Fibroblast of skin of right quadriceps (primary cell): ENCODE data around the gene INCA1.
A peak's percentile ranks its signal among the peaks of the same experiment; 100 is the strongest.

Source experiments
- DNase-seq: peaks from one replicate; pipeline ENCODE4 v3.0.0-alpha.2; 2013

The INCA1 gene

DNA sequence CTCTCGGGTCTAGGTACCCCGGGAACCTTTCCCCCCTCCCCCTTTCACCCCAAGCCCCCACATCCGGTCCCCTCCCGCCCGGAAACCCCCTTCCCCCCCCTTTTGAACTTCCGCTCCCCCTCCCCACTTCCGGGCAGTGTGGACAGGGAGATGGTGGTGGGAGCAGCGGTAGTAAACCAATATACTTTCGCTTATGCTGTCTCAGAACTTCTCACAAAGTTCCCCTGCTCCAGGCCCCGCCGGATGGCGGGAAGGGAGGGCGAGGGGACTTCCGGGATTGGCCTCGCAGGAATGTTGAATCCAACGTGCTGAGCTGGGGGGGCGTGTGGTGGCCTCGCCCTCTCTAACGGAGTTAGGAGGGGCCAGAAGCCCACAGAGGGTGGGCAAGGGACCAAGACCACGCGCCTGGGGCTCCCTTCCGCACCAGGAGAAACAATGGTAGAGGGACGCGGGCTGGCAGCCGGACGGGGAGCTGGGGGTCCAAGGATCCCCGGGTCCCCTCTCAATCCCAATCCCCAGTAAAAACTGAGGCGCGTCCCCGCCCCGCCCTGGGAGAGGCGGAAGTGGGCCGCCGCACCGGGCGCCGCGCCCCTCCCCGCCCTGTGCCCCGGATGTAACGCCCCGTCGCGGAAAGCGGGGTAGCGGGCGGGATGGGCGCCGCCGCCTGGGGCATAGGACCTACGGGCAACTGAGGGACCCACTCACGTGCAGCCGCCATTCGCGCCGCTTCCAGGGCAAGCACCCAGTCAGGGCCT lies 49.7 kb downstream of the INCA1 start:
- DNase-seq = peak; percentile 62

DNA sequence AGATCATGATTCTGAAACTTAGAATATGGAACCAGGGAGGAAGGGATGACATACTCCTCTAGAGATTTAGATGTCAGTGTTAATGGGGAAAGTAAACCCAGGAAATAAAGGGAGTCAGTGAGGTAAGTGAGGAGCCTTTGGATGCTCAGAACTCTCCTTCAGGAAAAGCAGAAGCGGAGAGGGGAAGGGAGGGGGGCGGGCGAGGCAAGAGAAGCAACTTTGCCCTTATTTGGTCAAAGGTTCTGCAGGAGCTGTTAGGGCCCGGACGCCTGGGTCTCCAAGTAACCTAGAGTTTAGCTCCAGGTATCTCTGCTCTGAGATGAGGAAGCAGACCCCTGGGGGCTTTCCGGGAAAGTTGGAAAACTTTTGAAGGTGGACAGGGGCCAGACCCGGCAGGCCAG lies 50.3 kb downstream of the INCA1 start:
- DNase-seq = no peak

DNA sequence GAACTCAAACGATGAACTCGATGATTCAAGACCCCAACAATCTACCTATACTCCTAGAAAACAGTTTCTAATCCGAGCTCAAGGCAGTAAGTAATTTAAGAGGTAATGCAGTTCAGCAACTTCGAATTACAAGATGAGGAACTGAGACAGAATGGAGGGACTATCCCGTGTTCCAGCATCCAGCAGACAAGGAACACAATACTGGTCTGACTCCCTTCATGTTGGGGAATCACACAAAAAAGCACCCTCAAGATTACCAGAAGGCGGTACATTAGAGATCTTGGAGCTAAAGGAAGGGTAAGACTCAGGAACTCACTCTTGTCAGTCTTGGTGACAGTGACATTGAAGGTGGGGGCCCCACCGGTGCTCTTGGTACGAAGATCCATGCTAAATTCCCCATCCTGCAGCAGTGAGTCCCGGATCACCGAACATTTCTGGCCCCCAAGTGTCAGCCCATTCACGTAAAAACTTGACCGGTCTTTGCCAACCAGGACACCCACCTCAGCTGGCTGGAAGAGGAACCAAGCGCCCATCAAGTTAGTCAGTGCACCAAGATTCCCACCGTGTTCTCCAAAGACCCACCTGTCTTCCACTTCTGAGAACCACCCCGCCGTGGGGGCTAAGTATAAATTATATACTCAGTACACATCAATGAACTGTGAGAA lies 50.9 kb downstream of the INCA1 start:
- no peak for DNase-seq

DNA sequence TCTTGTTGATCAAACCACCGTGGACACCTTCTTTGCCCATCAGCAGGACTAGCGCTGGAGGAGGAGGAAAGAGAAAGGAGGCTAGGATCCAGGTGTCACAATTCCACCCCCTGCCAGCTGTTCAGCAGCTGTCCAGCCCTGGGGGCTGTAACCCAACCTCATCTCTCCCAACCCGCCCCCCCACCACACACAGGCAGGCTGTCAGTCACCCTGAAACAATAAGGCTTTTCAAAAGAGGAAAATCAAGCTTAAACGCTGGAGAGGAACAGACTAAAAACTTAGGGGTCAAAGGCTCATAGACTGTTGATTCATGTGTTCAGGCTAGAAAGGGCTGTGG lies 51.4 kb downstream of the INCA1 start:
- no peak for DNase-seq

DNA sequence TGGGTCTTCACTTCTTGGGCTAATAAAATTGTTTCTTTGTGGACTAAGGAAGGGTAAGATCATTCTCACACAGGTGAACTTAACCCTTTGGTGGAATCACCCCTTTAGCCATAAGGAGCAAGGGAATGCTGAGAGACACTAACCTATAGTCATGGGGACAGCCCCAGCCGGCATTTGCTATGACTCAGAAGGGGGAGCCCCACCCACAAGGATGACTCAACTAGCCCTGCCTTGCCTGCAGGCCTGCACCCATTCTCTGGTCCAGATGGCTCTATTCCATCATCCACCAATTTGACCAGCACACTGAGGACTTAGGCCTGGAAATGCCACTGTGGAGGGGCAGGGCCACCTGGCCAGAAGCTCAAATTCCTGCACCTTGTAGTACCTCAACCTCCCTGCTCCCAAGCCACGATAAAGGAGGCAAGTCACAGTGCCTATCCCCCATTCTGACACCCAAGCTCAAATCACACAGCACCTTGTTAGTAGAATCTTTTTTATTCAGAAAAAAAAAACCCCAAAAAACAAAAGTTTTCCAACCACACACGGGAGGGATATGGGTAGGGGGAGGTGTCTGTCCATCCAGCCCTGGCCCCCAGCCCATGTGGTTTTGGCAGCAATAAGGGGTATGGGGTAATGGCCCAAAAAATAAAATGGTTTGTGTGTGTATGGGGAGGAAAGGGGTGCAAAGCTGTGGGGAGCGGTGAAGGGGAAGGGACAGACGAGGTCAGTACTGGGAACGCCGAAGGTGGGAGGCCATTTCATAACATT lies 52.0 kb downstream of the INCA1 start:
- peak; percentile 88 for DNase-seq

DNA sequence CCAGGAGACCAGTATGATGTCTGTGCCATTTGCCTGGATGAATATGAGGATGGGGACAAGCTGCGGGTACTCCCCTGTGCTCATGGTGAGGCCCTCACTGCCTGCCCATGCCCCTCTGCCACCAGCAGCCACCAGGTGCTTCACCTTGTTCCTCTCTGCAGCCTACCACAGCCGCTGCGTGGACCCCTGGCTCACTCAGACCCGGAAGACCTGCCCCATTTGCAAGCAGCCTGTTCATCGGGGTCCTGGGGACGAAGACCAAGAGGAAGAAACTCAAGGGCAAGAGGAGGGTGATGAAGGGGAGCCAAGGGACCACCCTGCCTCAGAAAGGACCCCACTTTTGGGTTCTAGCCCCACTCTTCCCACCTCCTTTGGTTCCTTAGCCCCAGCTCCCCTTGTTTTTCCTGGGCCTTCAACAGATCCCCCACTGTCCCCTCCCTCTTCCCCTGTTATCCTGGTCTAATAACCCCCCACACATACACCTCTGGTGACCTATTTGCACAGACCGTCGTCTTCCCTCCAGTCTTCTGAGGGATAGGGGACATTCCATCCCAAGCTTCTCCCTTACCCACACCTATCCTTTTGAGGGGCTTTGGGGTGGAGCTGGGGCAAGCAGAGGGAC lies 52.7 kb downstream of the INCA1 start:
- no peak for DNase-seq

DNA sequence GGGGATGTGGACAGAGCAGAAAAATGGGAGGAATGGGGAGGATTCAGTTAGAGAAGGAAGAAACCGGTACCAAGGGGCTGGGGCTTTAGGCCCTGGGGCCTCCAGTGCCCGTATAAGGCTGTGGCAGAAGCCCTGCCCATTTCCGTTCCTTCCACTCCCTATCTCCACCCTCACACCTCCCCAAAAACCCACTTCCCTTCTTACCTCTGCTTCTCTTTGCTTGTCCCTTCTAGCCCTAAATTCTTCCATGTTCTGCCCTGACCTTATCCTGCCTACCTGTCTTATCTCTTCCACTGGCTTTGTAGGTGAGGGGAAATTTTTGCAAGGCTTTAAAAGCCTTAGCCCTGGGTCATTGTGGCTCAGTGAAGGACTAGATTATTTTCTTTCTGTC lies 53.2 kb downstream of the INCA1 start:
- DNase-seq = no peak

DNA sequence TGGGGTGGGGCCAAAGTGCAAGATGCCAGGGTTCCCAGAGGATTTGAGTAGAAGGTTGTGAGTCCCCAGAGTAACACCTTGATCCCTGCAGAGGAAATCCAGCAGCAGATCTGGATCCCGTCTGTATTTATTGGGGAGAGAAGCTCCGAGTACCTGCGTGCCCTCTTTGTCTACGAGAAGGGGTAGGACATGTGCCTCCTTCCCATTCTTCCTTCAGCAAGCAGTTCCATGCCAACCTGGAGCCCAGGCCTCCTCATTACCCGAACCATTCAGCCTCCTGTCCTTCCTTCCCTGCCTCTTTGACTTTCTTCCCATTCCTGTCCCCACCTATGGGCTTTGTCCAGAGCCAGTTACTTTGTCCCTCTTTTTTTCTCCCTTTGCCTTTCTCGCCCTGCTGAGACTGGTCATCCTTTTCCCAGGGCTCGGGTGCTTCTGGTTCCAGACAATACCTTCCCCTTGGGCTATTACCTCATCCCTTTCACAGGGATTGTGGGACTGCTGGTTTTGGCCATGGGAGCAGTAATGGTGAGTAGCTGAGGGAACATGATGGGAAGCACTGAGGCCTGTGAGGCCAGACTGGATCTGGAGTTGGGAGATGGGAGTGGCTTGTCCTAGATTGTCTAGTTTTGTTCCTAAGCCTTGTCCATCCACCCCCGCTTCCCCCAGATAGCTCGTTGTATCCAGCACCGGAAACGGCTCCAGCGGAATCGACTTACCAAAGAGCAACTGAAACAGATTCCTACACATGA lies 54.4 kb downstream of the INCA1 start:
- DNase-seq = no peak

DNA sequence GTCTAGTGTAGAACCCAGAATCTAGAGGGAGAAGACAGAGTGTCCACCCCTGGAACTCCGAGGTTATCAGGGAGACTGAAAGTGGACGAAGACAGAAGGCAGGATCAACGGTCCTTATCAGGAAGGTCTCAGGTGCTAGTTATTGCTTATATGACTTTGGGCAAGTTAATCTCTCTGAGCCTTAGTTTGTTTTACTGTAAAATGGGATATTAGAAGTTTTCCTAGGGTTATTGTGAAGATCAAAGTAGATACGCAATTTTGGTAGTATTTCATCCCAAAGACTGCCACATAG lies 56.1 kb downstream of the INCA1 start:
- DNase-seq = no peak

DNA sequence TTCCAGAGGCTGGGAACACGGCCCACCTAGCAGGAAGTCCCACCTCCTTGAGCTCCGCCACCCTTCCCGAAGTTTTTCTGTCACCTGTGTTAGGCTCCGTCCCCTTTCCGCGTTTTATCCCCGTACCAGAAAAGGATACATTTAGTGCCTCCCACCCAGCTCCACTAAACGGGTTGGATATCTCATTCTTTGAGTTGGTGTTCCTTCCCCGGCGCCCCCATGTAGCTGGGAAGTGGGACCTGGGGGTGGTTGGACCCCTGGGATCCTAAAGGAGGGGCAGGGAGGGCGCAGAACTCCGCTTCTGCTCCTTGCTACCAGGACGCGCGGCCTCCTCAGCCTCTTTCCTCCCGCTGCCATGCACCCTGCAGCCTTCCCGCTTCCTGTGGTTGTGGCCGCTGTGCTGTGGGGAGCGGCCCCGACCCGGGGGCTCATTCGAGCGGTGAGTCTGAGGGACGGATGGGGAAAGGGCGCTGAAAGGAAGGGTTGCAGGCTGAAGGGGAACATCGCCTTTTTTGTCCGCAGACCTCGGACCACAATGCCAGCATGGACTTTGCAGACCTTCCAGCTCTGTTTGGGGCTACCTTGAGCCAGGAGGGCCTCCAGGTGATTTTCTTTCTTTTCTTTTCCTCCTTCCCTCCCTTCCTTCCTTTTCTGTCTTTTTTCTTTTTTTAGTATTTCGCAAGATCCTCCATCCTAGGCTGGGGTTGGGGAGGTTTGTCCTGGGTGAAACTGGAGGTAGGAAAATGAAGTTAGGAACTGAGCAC lies 56.6 kb downstream of the INCA1 start:
- no peak for DNase-seq

DNA sequence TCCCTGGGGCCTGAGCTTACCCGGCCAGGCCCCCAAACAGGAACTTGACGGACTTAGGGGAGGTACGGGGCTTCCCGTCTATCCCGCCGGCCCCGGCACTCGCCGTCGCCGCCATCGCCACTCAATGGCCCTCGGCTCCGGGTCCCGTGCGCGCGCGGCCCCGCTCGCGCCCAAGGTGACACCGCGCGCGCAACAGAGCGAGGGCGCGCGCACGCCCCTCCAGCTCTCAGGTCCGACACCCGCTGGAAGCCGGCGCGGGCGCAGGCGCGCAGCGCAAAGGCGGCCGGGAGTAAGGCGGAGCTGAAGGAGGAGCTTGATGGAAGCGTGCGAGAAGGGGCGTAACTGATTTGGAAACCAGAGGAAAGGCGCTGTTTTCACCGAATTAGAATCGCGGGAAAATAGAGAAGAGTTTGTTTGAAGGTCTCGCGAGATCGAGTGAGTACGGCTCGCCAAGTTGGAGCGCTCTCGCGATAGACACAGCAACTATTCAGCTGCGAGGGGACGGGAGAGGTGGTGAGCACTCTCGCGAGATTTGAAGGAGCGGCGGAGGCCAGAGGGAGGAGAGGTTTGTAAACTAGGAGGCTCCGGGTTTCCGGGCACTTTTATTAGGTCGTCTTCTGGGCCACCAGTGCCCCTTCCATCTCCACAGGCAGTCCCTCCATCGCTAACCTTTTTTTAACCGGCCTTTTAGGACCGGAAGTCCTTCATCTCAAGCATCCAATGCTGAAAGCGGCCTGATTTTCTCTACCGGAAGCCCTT lies 57.3 kb downstream of the INCA1 start, which contains the start of the genes RNF167 and SLC25A11:
TSS of gene RNF167 (plus strand) at position 473 of the 759 bp plus-strand sequence. CDS start 642 bp downstream, outside the sequence.
TSS of gene SLC25A11 (minus strand) at position 251 of the 759 bp plus-strand sequence. CDS start at position 115, 136 bp downstream.
- DNase-seq = peak; percentile 100

DNA sequence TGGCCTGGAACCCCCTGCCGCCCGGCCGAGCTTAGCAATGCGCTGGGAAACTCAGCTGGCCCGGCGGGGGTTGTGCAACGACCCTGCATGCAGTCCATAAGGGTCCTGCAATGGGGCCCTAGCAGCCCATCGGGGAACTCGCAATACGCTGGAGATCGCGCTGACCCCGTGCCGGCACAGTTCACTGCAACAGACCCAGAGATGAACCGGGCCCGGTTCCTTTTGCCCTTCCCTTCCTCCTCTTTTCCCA lies 57.9 kb downstream of the INCA1 start:
- no peak for DNase-seq

DNA sequence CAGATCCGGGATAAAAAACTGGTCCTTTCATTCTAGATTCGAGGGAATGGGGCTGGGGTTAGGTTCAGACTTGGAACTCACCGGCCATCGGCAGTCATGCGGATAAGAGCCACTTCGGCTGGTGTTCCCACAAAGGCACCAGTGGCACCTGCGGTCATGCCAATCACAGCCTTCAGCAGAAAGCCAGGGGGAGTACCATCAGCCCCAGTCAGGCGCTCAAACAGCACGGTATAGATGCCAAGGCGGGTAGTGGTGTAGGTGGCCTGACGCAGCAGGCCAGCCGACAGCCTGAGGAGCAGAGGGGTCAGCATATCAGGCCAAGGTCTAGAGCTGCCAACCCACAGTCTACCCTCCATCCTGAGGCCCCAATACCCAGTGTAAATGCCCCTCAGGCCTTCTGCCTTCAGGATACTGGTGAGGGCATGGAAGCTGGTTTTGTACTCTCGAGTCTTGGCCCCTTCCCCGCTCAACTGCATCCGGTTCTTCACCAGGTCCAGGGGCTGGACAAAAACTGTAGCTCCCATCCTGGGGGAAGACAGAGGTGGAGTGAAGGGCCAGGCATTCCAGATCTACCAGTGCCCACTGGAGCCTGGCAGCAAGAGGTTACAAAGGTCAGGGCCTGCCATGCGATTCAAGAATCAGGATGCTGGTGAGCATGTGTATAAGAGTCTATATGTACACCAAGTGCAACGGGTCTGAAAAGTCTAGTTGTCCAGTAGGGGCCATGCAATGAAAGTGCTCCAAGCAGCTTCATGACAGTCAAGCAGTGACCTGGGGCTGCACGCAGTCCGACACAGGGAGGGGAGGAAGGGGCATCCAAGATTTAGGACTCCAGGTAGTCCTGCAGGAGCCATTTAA lies 58.4 kb downstream of the INCA1 start:
- DNase-seq = no peak
